ENCODE results near the gene LBX2. TPM values are rescaled to one million over a fixed set of nuclear protein-coding genes. Genes with fewer than 3 reads are reported as not detected.

The LBX2 gene
- total and polyA plus RNA-seq, 4 donors, result 0.84 to 2.8 (median 2.5) TPM

GRCh38 chr2:74522516-74522915, 23.1 kb upstream of the LBX2 start:
- Histone ChIP-seq H3K9ac (ENCODE audit: low read depth in 1 of 2, low read length in 2 of 2) (no peak overlapping the region), H3K4me3 (ENCODE audit: low read depth in 1 of 3, low read length in 3 of 3) (no peak overlapping the region), H3K27me3 (ENCODE audit: control insufficient read depth in 4 of 4, insufficient read depth in 4 of 4, low read length in 3 of 4) (peaks cover 0 to 6% (median 0%) of the 10 kb centered on the region in 4 donors), H3K36me3 (ENCODE audit: control insufficient read depth in 4 of 4, insufficient read depth in 3 of 4, low read depth in 1 of 4, low read length in 3 of 4) (peaks cover 8 to 18% (median 17%) of the 10 kb centered on the region in 4 donors), H3K9me3 (ENCODE audit: control insufficient read depth in 4 of 4, low read length in 3 of 4) (no peaks in the 10 kb centered on the region), H3K4me1 (ENCODE audit: control insufficient read depth in 4 of 4, insufficient read depth in 4 of 4, low read length in 3 of 4) (no peaks in the 10 kb centered on the region), H3K27ac (ENCODE audit: low read depth in 1 of 2, low read length in 2 of 2) (no peak overlapping the region)
- TF ChIP-seq NR2F2 (IDR thresholded peaks at IDR 0.05), result no peak
- TF ChIP-seq, protein P1, sequence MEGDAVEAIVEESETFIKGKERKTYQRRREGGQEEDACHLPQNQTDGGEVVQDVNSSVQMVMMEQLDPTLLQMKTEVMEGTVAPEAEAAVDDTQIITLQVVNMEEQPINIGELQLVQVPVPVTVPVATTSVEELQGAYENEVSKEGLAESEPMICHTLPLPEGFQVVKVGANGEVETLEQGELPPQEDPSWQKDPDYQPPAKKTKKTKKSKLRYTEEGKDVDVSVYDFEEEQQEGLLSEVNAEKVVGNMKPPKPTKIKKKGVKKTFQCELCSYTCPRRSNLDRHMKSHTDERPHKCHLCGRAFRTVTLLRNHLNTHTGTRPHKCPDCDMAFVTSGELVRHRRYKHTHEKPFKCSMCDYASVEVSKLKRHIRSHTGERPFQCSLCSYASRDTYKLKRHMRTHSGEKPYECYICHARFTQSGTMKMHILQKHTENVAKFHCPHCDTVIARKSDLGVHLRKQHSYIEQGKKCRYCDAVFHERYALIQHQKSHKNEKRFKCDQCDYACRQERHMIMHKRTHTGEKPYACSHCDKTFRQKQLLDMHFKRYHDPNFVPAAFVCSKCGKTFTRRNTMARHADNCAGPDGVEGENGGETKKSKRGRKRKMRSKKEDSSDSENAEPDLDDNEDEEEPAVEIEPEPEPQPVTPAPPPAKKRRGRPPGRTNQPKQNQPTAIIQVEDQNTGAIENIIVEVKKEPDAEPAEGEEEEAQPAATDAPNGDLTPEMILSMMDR (IDR thresholded peaks at IDR 0.05; ENCODE audit: low read depth, low read length, missing input control), result no peak
- 77% methylated on average over 3 of the region's 3 CpGs for whole genome bisulfite sequencing
- no peak for DNase-seq (ENCODE audit: low spot score)

DNA sequence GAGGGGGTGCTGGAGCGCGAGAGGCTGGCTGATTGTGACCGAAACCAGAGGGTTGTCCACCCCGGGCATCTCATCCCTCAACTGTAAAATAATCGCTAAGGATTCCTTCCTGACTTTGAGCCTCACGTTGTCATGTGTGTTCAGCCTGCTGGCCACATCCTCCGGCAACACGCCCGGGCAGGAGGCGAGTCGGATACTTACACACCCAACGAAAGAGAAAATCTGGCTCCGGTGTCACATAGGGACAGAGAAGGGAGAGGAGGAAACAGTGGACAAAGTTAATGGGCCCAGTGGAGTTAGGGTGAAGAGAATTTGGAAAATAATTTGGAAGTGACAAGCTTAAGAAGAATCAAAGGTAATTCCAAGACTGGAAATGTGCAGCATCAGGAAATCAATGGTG, 17.2 kb upstream of the LBX2 start:
- Histone ChIP-seq H3K27me3 (ENCODE audit: control insufficient read depth in 4 of 4, insufficient read depth in 4 of 4, low read length in 3 of 4) (peaks cover 11 to 27% (median 13%) of the 10 kb centered on the region in 4 donors), H3K27ac (ENCODE audit: low read depth in 1 of 2, low read length in 2 of 2) (no peak overlapping the region), H3K4me1 (ENCODE audit: control insufficient read depth in 4 of 4, insufficient read depth in 4 of 4, low read length in 3 of 4) (peaks cover 9 to 19% (median 13%) of the 10 kb centered on the region in 4 donors), H3K9ac (ENCODE audit: low read depth in 1 of 2, low read length in 2 of 2) (no peak overlapping the region), H3K36me3 (ENCODE audit: control insufficient read depth in 4 of 4, insufficient read depth in 3 of 4, low read depth in 1 of 4, low read length in 3 of 4) (no peaks in the 10 kb centered on the region), H3K9me3 (ENCODE audit: control insufficient read depth in 4 of 4, low read length in 3 of 4) (no peaks in the 10 kb centered on the region), H3K4me3 (ENCODE audit: low read depth in 1 of 3, low read length in 3 of 3) (peak overlapping the region in 1 of 3 donors; percentile 19)
- no peak for DNase-seq (ENCODE audit: low spot score)
- 75% methylated on average over 13 of the region's 13 CpGs for WGBS
- TF ChIP-seq YY1 (IDR thresholded peaks at IDR 0.05), result no peak
- TF ChIP-seq HNF4A (conservative IDR thresholded peaks at IDR 0.05), result no peak
- TF ChIP-seq GABPA (IDR thresholded peaks at IDR 0.05 in 1 of 2, conservative IDR thresholded peaks at IDR 0.05 in 1 of 2), result no peak
- no peak for TF ChIP-seq NR2F2 (IDR thresholded peaks at IDR 0.05)
- TF ChIP-seq MAX (IDR thresholded peaks at IDR 0.05), result no peak
- no peak for TF ChIP-seq FOXA2 (IDR thresholded peaks at IDR 0.05)
- TF ChIP-seq, protein P2, sequence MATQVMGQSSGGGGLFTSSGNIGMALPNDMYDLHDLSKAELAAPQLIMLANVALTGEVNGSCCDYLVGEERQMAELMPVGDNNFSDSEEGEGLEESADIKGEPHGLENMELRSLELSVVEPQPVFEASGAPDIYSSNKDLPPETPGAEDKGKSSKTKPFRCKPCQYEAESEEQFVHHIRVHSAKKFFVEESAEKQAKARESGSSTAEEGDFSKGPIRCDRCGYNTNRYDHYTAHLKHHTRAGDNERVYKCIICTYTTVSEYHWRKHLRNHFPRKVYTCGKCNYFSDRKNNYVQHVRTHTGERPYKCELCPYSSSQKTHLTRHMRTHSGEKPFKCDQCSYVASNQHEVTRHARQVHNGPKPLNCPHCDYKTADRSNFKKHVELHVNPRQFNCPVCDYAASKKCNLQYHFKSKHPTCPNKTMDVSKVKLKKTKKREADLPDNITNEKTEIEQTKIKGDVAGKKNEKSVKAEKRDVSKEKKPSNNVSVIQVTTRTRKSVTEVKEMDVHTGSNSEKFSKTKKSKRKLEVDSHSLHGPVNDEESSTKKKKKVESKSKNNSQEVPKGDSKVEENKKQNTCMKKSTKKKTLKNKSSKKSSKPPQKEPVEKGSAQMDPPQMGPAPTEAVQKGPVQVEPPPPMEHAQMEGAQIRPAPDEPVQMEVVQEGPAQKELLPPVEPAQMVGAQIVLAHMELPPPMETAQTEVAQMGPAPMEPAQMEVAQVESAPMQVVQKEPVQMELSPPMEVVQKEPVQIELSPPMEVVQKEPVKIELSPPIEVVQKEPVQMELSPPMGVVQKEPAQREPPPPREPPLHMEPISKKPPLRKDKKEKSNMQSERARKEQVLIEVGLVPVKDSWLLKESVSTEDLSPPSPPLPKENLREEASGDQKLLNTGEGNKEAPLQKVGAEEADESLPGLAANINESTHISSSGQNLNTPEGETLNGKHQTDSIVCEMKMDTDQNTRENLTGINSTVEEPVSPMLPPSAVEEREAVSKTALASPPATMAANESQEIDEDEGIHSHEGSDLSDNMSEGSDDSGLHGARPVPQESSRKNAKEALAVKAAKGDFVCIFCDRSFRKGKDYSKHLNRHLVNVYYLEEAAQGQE (IDR thresholded peaks at IDR 0.05), result no peak
- no peak for TF ChIP-seq RXRA (IDR thresholded peaks at IDR 0.05)
- no peak for TF ChIP-seq HNF4G (IDR thresholded peaks at IDR 0.05)
- TF ChIP-seq ATF3 (IDR thresholded peaks at IDR 0.05), result no peak
- TF ChIP-seq SP1 (IDR thresholded peaks at IDR 0.05), result no peak
- TF ChIP-seq ZBTB33 (IDR thresholded peaks at IDR 0.05), result no peak
